Measurements from ENCODE around the gene HECW1.
"Not testable (repeated sequence)": the region's sequence is repeated elsewhere in the genome, so short reads cannot be mapped to it uniquely, and the experiment has no call there.

HECW1 gene

GRCh38 chr7:43589133-43589478 lies 476.7 kb downstream of the HECW1 start:
- H3K27me3 ChIP-seq (ENCODE audit: low read depth), result no peaks in the 10 kb centered on the region
- H3K4me1 ChIP-seq, result peaks cover 6% of the 10 kb centered on the region
- H3K4me3 ChIP-seq, result no peak overlapping the region
- DNase-seq (ENCODE audit: low spot score in 2 of 2), result no peak
- no peaks in the 10 kb centered on the region for H3K36me3 ChIP-seq (replicated peaks)
- H3K9me3 ChIP-seq, result no peaks in the 10 kb centered on the region
- in situ Hi-C loops (cut with MboI; ENCODE audit: low sequenced_read_pairs), result loop anchor here (25.0 kb wide), 1 partner anchor 248 kb away; no protein-coding TSS in a partner anchor

GRCh38 chr7:43589728-43590127 lies 477.3 kb downstream of the HECW1 start:
- Histone ChIP-seq H3K27me3 (ENCODE audit: low read depth) (no peaks in the 10 kb centered on the region), H3K4me1 (peaks cover 6% of the 10 kb centered on the region), H3K36me3 (replicated peaks) (no peaks in the 10 kb centered on the region), H3K9me3 (no peaks in the 10 kb centered on the region), H3K4me3 (no peak overlapping the region)
- no peak for DNase-seq (ENCODE audit: low spot score in 2 of 2)
- in situ Hi-C loops (cut with MboI; ENCODE audit: low sequenced_read_pairs), result loop anchor here (25.0 kb wide), 1 partner anchor 248 kb away; no protein-coding TSS in a partner anchor

- in situ Hi-C loops (cut with MboI; ENCODE audit: low sequenced_read_pairs), result loop anchor here (25.0 kb wide), 1 partner anchor 246 kb away; no protein-coding TSS in a partner anchor
- no peak for DNase-seq (ENCODE audit: low spot score in 2 of 2)
- H3K27me3 ChIP-seq (ENCODE audit: low read depth), result no peaks in the 10 kb centered on the region
- no peaks in the 10 kb centered on the region for H3K36me3 ChIP-seq (replicated peaks)
- peaks cover 6% of the 10 kb centered on the region for H3K4me1 ChIP-seq
- no peaks in the 10 kb centered on the region for H3K9me3 ChIP-seq
- H3K4me3 ChIP-seq, result no peak overlapping the region
These were observed 478.6 kb downstream of the HECW1 start for GRCh38 chr7:43590862-43591557.

GRCh38 chr7:43591558-43592180 lies 479.2 kb downstream of the HECW1 start:
- Histone ChIP-seq H3K4me1 (peaks cover 6% of the 10 kb centered on the region), H3K27me3 (ENCODE audit: low read depth) (no peaks in the 10 kb centered on the region), H3K4me3 (no peak overlapping the region), H3K9me3 (no peaks in the 10 kb centered on the region), H3K36me3 (replicated peaks) (no peaks in the 10 kb centered on the region)
- DNase-seq (ENCODE audit: low spot score in 2 of 2), result no peak
- in situ Hi-C loops (cut with MboI; ENCODE audit: low sequenced_read_pairs), result loop anchor here (25.0 kb wide), 1 partner anchor 246 kb away; no protein-coding TSS in a partner anchor

GRCh38 chr7:43592326-43592725 lies 479.9 kb downstream of the HECW1 start:
- no peak overlapping the region for H3K4me3 ChIP-seq
- in situ Hi-C loops (cut with MboI; ENCODE audit: low sequenced_read_pairs), result loop anchor here (25.0 kb wide), 1 partner anchor 245 kb away; no protein-coding TSS in a partner anchor

GRCh38 chr7:43593010-43593409 lies 480.6 kb downstream of the HECW1 start:
- H3K9me3 ChIP-seq, result no peaks in the 10 kb centered on the region
- peaks cover 6% of the 10 kb centered on the region for H3K4me1 ChIP-seq
- no peaks in the 10 kb centered on the region; the same call in 1 of the 2 replicates for H3K36me3 ChIP-seq (replicated peaks)
- DNase-seq (ENCODE audit: low spot score in 2 of 2), result no peak
- in situ Hi-C loops (cut with MboI; ENCODE audit: low sequenced_read_pairs), result loop anchor here (25.0 kb wide), 1 partner anchor 244 kb away; no protein-coding TSS in a partner anchor
- no peak overlapping the region for H3K4me3 ChIP-seq
- no peaks in the 10 kb centered on the region for H3K27me3 ChIP-seq (ENCODE audit: low read depth)

More at GRCh38 chr7:43592326-43592725, 479.9 kb downstream of the HECW1 start:
- DNase-seq (ENCODE audit: low spot score in 2 of 2), result no peak
- Histone ChIP-seq H3K9me3 (no peaks in the 10 kb centered on the region), H3K4me1 (peaks cover 6% of the 10 kb centered on the region), H3K27me3 (ENCODE audit: low read depth) (no peaks in the 10 kb centered on the region), H3K36me3 (replicated peaks) (no peaks in the 10 kb centered on the region; the same call in 1 of the 2 replicates)

- Histone ChIP-seq H3K9me3 (no peaks in the 10 kb centered on the region), H3K4me1 (peaks cover 6% of the 10 kb centered on the region), H3K27me3 (ENCODE audit: low read depth) (no peaks in the 10 kb centered on the region), H3K4me3 (no peak overlapping the region), H3K36me3 (replicated peaks) (peaks cover under 1% of the 10 kb centered on the region; the same call in 1 of the 2 replicates)
- in situ Hi-C loops (cut with MboI; ENCODE audit: low sequenced_read_pairs), result loop anchor here (25.0 kb wide), 1 partner anchor 243 kb away; no protein-coding TSS in a partner anchor
- no peak for DNase-seq (ENCODE audit: low spot score in 2 of 2)
These were observed 481.6 kb downstream of the HECW1 start for GRCh38 chr7:43594020-43594419.

GRCh38 chr7:43596426-43596825 lies 484.0 kb downstream of the HECW1 start:
- in situ Hi-C loops (cut with MboI; ENCODE audit: low sequenced_read_pairs), result loop anchor here (25.0 kb wide), 1 partner anchor 241 kb away; no protein-coding TSS in a partner anchor
- H3K9me3 ChIP-seq; DNase-seq (ENCODE audit: low spot score in 2 of 2); H3K4me1 ChIP-seq; H3K27me3 ChIP-seq (ENCODE audit: low read depth); H3K4me3 ChIP-seq; H3K36me3 ChIP-seq (replicated peaks): not testable (repeated sequence)

GRCh38 chr7:43600056-43600455 lies 487.6 kb downstream of the HECW1 start:
- Histone ChIP-seq H3K4me1 (peaks cover 4% of the 10 kb centered on the region; the same call in 1 of the 2 replicates), H3K9me3 (0 out of 2 replicates have a peak, but pooled peaks cover 4% of the 10 kb centered on the region), H3K36me3 (replicated peaks) (peaks cover 4% of the 10 kb centered on the region; the same call in 1 of the 2 replicates), H3K27me3 (ENCODE audit: low read depth) (no peaks in the 10 kb centered on the region), H3K4me3 (no peak overlapping the region)
- in situ Hi-C loops (cut with MboI; ENCODE audit: low sequenced_read_pairs), result loop anchor here (10.0 kb wide), 1 partner anchor 95 kb away; no protein-coding TSS in a partner anchor
- DNase-seq (ENCODE audit: low spot score in 2 of 2), result no peak

GRCh38 chr7:43602256-43602655 lies 489.8 kb downstream of the HECW1 start:
- no peak overlapping the region for H3K4me3 ChIP-seq
- in situ Hi-C loops (cut with MboI; ENCODE audit: low sequenced_read_pairs), result loop anchor here (10.0 kb wide), 1 partner anchor 93 kb away; no protein-coding TSS in a partner anchor
- peaks cover 4% of the 10 kb centered on the region; the same call in 1 of the 2 replicates for H3K4me1 ChIP-seq
- H3K36me3 ChIP-seq (replicated peaks), result peaks cover 4% of the 10 kb centered on the region; the same call in 1 of the 2 replicates
- H3K9me3 ChIP-seq, result 0 out of 2 replicates have a peak, but pooled peaks cover 4% of the 10 kb centered on the region
- DNase-seq (ENCODE audit: low spot score in 2 of 2), result no peak
- no peaks in the 10 kb centered on the region for H3K27me3 ChIP-seq (ENCODE audit: low read depth)

- no peak for DNase-seq (ENCODE audit: low spot score in 2 of 2)
- 0 out of 2 replicates have a peak, but pooled peaks cover 4% of the 10 kb centered on the region for H3K9me3 ChIP-seq
- peaks cover 11% of the 10 kb centered on the region for H3K36me3 ChIP-seq (replicated peaks)
- no peak overlapping the region for H3K4me3 ChIP-seq
- no peaks in the 10 kb centered on the region for H3K27me3 ChIP-seq (ENCODE audit: low read depth)
- in situ Hi-C loops (cut with MboI; ENCODE audit: low sequenced_read_pairs), result loop anchor here (10.0 kb wide), 1 partner anchor 91 kb away; no protein-coding TSS in a partner anchor
- H3K4me1 ChIP-seq, result peaks cover 4% of the 10 kb centered on the region; the same call in 1 of the 2 replicates
These were observed 491.8 kb downstream of the HECW1 start for GRCh38 chr7:43604251-43604650.

GRCh38 chr7:43609097-43609496 lies 496.6 kb downstream of the HECW1 start:
- H3K4me3 ChIP-seq, result no peak overlapping the region
- no peaks in the 10 kb centered on the region for H3K27me3 ChIP-seq (ENCODE audit: low read depth)
- H3K9me3 ChIP-seq, result 0 out of 2 replicates have a peak, but pooled peaks cover 4% of the 10 kb centered on the region
- no peak for DNase-seq (ENCODE audit: low spot score in 2 of 2)
- H3K36me3 ChIP-seq (replicated peaks), result peaks cover 24% of the 10 kb centered on the region
- no peaks in the 10 kb centered on the region for H3K4me1 ChIP-seq
- in situ Hi-C loops (cut with MboI; ENCODE audit: low sequenced_read_pairs), result loop anchor here (10.0 kb wide), 1 partner anchor 86 kb away; no protein-coding TSS in a partner anchor

GRCh38 chr7:43612128-43612527 lies 499.7 kb downstream of the HECW1 start:
- H3K4me3 ChIP-seq, result no peak overlapping the region
- peaks cover 27% of the 10 kb centered on the region for H3K36me3 ChIP-seq (replicated peaks)
- no peak for DNase-seq (ENCODE audit: low spot score in 2 of 2)
- in situ Hi-C loops (cut with MboI; ENCODE audit: low sequenced_read_pairs), result no loop called here
- H3K9me3 ChIP-seq, result no peaks in the 10 kb centered on the region
- H3K4me1 ChIP-seq, result no peaks in the 10 kb centered on the region
- no peaks in the 10 kb centered on the region for H3K27me3 ChIP-seq (ENCODE audit: low read depth)

Data from HAP-1 (cell line).